ENCODE data around the gene MYPOP.

- no peak for TF ChIP-seq POLR2A (IDR thresholded peaks at IDR 0.05)
- TF ChIP-seq, protein P1, sequence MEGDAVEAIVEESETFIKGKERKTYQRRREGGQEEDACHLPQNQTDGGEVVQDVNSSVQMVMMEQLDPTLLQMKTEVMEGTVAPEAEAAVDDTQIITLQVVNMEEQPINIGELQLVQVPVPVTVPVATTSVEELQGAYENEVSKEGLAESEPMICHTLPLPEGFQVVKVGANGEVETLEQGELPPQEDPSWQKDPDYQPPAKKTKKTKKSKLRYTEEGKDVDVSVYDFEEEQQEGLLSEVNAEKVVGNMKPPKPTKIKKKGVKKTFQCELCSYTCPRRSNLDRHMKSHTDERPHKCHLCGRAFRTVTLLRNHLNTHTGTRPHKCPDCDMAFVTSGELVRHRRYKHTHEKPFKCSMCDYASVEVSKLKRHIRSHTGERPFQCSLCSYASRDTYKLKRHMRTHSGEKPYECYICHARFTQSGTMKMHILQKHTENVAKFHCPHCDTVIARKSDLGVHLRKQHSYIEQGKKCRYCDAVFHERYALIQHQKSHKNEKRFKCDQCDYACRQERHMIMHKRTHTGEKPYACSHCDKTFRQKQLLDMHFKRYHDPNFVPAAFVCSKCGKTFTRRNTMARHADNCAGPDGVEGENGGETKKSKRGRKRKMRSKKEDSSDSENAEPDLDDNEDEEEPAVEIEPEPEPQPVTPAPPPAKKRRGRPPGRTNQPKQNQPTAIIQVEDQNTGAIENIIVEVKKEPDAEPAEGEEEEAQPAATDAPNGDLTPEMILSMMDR (IDR thresholded peaks at IDR 0.05): no peak
Observed at GRCh38 chr19:45908956-45909355, 6.5 kb upstream of the MYPOP start.
